DMS53 (cell line): ENCODE measurements around the gene PRSS57.

Experiments
- DNase-seq: peaks from one replicate; lab custom pipeline; 2025; lab: John Stamatoyannopoulos, UW

The PRSS57 gene

DNA sequence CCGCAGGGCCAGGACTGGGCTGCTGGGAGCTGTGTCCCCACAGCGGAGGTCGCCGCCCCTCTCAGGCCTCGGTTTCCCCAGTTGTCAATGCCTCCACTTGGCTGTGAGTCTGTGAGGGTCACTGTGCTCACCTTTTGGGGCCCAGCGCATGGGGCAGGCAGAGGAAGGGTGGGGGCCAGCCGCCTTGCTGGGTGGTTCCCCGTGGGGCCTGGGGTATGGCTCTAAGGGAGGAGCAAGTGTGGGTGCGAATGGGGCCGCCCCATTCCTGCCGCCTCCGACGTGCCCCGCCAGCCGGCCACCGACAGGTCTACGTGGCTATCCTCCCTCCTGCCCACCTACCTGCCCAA lies 56.4 kb downstream of the PRSS57 start:
- no peak for DNase-seq
